ENCODE results near the gene POLR1A. TPM values are rescaled to one million over a fixed set of nuclear protein-coding genes. Genes with fewer than 3 reads are reported as not detected.

The POLR1A gene
- total and polyA plus RNA-seq, 2 of the 8 experiments (the other 6 are each of a cell fraction or from before 2014, with no cell fraction given), result 8.9 to 58.1 TPM

GRCh38 chr2:86044614-86045013 is 61.1 kb downstream of the POLR1A start (continued):
- TF ChIP-seq, protein P1, sequence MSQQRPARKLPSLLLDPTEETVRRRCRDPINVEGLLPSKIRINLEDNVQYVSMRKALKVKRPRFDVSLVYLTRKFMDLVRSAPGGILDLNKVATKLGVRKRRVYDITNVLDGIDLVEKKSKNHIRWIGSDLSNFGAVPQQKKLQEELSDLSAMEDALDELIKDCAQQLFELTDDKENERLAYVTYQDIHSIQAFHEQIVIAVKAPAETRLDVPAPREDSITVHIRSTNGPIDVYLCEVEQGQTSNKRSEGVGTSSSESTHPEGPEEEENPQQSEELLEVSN (IDR thresholded peaks at IDR 0.05), result no peak
- no peak for TF ChIP-seq JUND (IDR thresholded peaks at IDR 0.05; ENCODE audit: low read length)
- TF ChIP-seq, protein P2, sequence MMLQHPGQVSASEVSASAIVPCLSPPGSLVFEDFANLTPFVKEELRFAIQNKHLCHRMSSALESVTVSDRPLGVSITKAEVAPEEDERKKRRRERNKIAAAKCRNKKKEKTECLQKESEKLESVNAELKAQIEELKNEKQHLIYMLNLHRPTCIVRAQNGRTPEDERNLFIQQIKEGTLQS (IDR thresholded peaks at IDR 0.05; ENCODE audit: insufficient read depth, low read depth, low read length), result no peak
- no peak for TF ChIP-seq CEBPB (IDR thresholded peaks at IDR 0.05; ENCODE audit: low read depth, low read length)

Data from H1 (cell line).